GM23338 (cell line): ENCODE data around the gene PRR18. TPM values are rescaled to one million over a fixed set of nuclear protein-coding genes. Genes with fewer than 3 reads are reported as not detected.

Source experiments
- ATAC-seq: fragments of 200-7000 bp; cut with Tn5 transposase; 3 replicates; pipeline ENCODE4 v1.9.1; 2020
- DNase-seq: peaks from one replicate; pipeline ENCODE4 v3.0.0-alpha.2; 2015; ENCODE audit warnings: low spot score
- H2AFZ ChIP-seq: fragments of 200-600 bp; sonication (generic); 2 replicates; pipeline ENCODE4 v1.8.0; 2016; ENCODE audit warnings: antibody characterized with exemption, mild to moderate bottlenecking, moderate library complexity
- H3F3A ChIP-seq: fragments of 200-600 bp; sonication (generic); replicated peaks from 2 replicates; pipeline ENCODE4 v1.8.0; 2017; ENCODE audit warnings: antibody characterized with exemption, mixed run types, low read depth
- H3K27ac ChIP-seq: fragments of 200-600 bp; sonication (generic); 2 replicates; pipeline ENCODE4 v1.6.1; 2016; ENCODE audit warnings: low read depth
- H3K27me3 ChIP-seq: fragments of 200-600 bp; sonication (generic); 2 replicates; pipeline ENCODE4 v1.8.0; 2016; ENCODE audit warnings: mild to moderate bottlenecking, mixed run types, moderate library complexity; ENCODE audit not compliant: insufficient read depth
- H3K36me3 ChIP-seq: fragments of 200-600 bp; sonication (generic); 2 replicates; pipeline ENCODE4 v1.8.0; 2016; ENCODE audit warnings: mild to moderate bottlenecking; ENCODE audit not compliant: insufficient read depth
- H3K4me1 ChIP-seq: fragments of 200-600 bp; sonication (generic); 2 replicates; pipeline ENCODE4 v1.8.0; 2016; ENCODE audit warnings: mild to moderate bottlenecking, moderate library complexity; ENCODE audit not compliant: insufficient read depth
- H3K4me2 ChIP-seq: fragments of 200-600 bp; sonication (generic); 2 replicates; pipeline ENCODE4 v1.7.1; 2017; ENCODE audit warnings: mixed run types
- H3K4me3 ChIP-seq: fragments of 200-600 bp; sonication (generic); 2 replicates; pipeline ENCODE4 v1.6.1; 2016; ENCODE audit warnings: mixed run types
- H3K79me2 ChIP-seq: fragments of 200-600 bp; sonication (generic); replicated peaks from 2 replicates; pipeline ENCODE4 v1.8.0; 2017; ENCODE audit warnings: mild to moderate bottlenecking; ENCODE audit not compliant: insufficient read depth
- H3K9me2 ChIP-seq: fragments of 200-600 bp; sonication (generic); 2 replicates; pipeline ENCODE4 v1.8.0; 2017; ENCODE audit not compliant: insufficient read depth
- H4K20me1 ChIP-seq: fragments of 200-600 bp; sonication (generic); replicated peaks from 2 replicates; pipeline ENCODE4 v1.8.0; 2017; ENCODE audit warnings: mild to moderate bottlenecking; ENCODE audit not compliant: insufficient read depth
- H3K27ac Mint-ChIP-seq: 2 replicates; pipeline ENCODE4 v1.8.0; 2020; ENCODE audit warnings: inconsistent platforms, mild to moderate bottlenecking, moderate library complexity, mixed read lengths
- H3K27me3 Mint-ChIP-seq: 3 replicates; pipeline ENCODE4 v1.8.0; 2022; ENCODE audit warnings: low read depth, mild to moderate bottlenecking, moderate library complexity, mixed read lengths, inconsistent platforms; ENCODE audit not compliant: insufficient read depth, poor library complexity
- H3K36me3 Mint-ChIP-seq: 3 replicates; pipeline ENCODE4 v1.8.0; 2021; ENCODE audit warnings: low read depth, mild to moderate bottlenecking, inconsistent platforms, moderate library complexity, mixed read lengths
- H3K4me1 Mint-ChIP-seq: 3 replicates; pipeline ENCODE4 v1.8.0; 2020; ENCODE audit warnings: mild to moderate bottlenecking, inconsistent platforms, mixed read lengths
- H3K4me3 Mint-ChIP-seq: 3 replicates; pipeline ENCODE4 v1.8.0; 2021; ENCODE audit warnings: moderate library complexity, mild to moderate bottlenecking, inconsistent platforms, mixed read lengths
- H3K9me3 Mint-ChIP-seq: 3 replicates; pipeline ENCODE4 v1.8.0; 2020; ENCODE audit warnings: moderate library complexity, mild to moderate bottlenecking, inconsistent platforms, mixed read lengths
- CREB1 ChIP-seq: fragments of 250-450 bp; sonication (Bioruptor Pico); IDR thresholded peaks from 2 replicates; pipeline ENCODE4 v1.5.0; 2020; ENCODE audit warnings: low read depth, mild to moderate bottlenecking, moderate library complexity
- ETS1 ChIP-seq: IDR thresholded peaks from 2 replicates; pipeline ENCODE4 v1.6.1; 2016; ENCODE audit warnings: antibody characterized with exemption
- EZH2 ChIP-seq: fragments of 200-600 bp; sonication (generic); IDR thresholded peaks from one replicate; pipeline ENCODE4 v1.8.0; 2017; ENCODE audit warnings: antibody characterized with exemption, mild to moderate bottlenecking, low read depth; ENCODE audit not compliant: unreplicated experiment
- EZH2phosphoT487 ChIP-seq: fragments of 200-600 bp; sonication (generic); IDR thresholded peaks from one replicate; pipeline ENCODE4 v1.8.1; 2018; ENCODE audit warnings: antibody characterized with exemption; ENCODE audit not compliant: unreplicated experiment
- JUNB ChIP-seq: IDR thresholded peaks from one replicate; pipeline ENCODE4 v1.6.1; 2016; ENCODE audit warnings: antibody characterized with exemption; ENCODE audit not compliant: unreplicated experiment
- NANOG ChIP-seq: IDR thresholded peaks from 2 replicates; pipeline ENCODE4 v1.6.1; 2016; ENCODE audit warnings: antibody characterized with exemption, borderline replicate concordance
- POLR2AphosphoS5 ChIP-seq: IDR thresholded peaks from 2 replicates; pipeline ENCODE4 v1.6.1; 2016; ENCODE audit warnings: antibody characterized with exemption, low read depth
- REST ChIP-seq: IDR thresholded peaks from one replicate; pipeline ENCODE4 v1.6.1; 2018; ENCODE audit warnings: antibody characterized with exemption; ENCODE audit not compliant: unreplicated experiment
- STAT1 ChIP-seq: IDR thresholded peaks from one replicate; pipeline ENCODE4 v1.6.1; 2016; ENCODE audit warnings: antibody characterized with exemption; ENCODE audit not compliant: unreplicated experiment
- ZNF114 ChIP-seq: fragments of 250-450 bp; sonication (Bioruptor Pico); IDR thresholded peaks from 2 replicates; pipeline ENCODE4 v1.5.0; 2020; ENCODE audit warnings: mild to moderate bottlenecking, moderate library complexity
- ZNF331 ChIP-seq: fragments of 250-450 bp; sonication (Bioruptor Pico); IDR thresholded peaks from 2 replicates; pipeline ENCODE4 v1.5.0; 2020; ENCODE audit warnings: low read depth, mild to moderate bottlenecking, moderate library complexity
- polyA plus RNA-seq: library from polyadenylated mRNA; unstranded; fragments of >200 nt; fragmentation: Nextera tagmentation; extraction: Ambion mirVana; gene quantifications from 2 replicates; pipeline ENCODE4 v1.2.1, GENCODE V29; 2016
- total RNA-seq: library from RNA; depleted of rRNA; stranded (reverse); fragments of >200 nt; shearing (Covaris generic); gene quantifications from 2 replicates; pipeline ENCODE4 v1.2.3, GENCODE V29; 2014
- TF ChIP-seq, protein P1 (sequence below), 2 experiments: fragments of 200-600 bp in 1 of 2; sonication (generic) in 1 of 2; conservative IDR thresholded peaks; 2 replicates each; pipeline versions ENCODE4 v1.5.1 to v1.6.1; 2016 to 2017; ENCODE audit warnings: antibody characterized with exemption in 2 of 2, low read depth in 2 of 2, mild to moderate bottlenecking in 2 of 2, moderate library complexity in 1 of 2
- TF ChIP-seq, protein P2 (sequence below): fragments of 250-450 bp; sonication (Bioruptor Pico); IDR thresholded peaks from 2 replicates; pipeline ENCODE4 v1.5.0; 2020; ENCODE audit warnings: mild to moderate bottlenecking, moderate library complexity

The PRR18 gene
- total and polyA plus RNA-seq, 2 experiments from 2014 or later = 0.24 TPM; not detected in 1

DNA sequence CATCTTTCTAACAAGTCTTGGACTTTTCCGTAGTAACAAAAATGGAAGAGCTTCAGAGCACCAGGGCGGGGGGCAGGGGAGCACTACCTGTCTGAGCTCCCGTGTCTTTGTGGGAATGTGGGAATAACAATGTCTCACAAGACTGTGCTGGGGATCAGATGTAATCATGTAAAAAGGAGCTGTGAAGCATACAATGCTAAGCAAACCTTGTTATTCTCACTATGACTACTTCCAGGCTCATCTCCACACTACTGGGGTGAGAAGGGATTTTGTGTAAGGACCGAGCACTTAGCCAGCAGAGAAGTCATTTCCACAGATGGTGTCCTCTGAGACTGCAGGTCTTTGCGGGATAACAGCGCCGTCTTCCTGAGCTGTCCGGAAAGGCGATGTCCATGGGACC, 27.1 kb downstream of the PRR18 start:
- Histone ChIP-seq H3K27me3 (no peaks in the 10 kb centered on the region), H3K27ac (no peak overlapping the region), H3F3A (peaks cover 9% of the 10 kb centered on the region), H3K79me2 (no peaks in the 10 kb centered on the region), H3K4me1 (no peaks in the 10 kb centered on the region), H3K4me2 (no peak overlapping the region), H3K36me3 (no peaks in the 10 kb centered on the region), H2AFZ (no peak overlapping the region), H3K9me2 (no peaks in the 10 kb centered on the region), H3K4me3 (no peak overlapping the region), H4K20me1 (no peaks in the 10 kb centered on the region)
- Mint-ChIP-seq H3K4me3 (no peak overlapping the region), H3K9me3 (no peaks in the 10 kb centered on the region), H3K27ac (no peak overlapping the region), H3K4me1 (no peaks in the 10 kb centered on the region), H3K27me3 (peaks cover 19% of the 10 kb centered on the region), H3K36me3 (no peaks in the 10 kb centered on the region)
- DNase-seq (no peak), ATAC-seq (no peak)
- TF ChIP-seq NANOG = no peak
- TF ChIP-seq ZNF114 = no peak
- TF ChIP-seq ETS1 = no peak
- no peak for TF ChIP-seq STAT1
- TF ChIP-seq POLR2AphosphoS5 = no peak
- TF ChIP-seq JUNB = no peak
- TF ChIP-seq, protein P1, sequence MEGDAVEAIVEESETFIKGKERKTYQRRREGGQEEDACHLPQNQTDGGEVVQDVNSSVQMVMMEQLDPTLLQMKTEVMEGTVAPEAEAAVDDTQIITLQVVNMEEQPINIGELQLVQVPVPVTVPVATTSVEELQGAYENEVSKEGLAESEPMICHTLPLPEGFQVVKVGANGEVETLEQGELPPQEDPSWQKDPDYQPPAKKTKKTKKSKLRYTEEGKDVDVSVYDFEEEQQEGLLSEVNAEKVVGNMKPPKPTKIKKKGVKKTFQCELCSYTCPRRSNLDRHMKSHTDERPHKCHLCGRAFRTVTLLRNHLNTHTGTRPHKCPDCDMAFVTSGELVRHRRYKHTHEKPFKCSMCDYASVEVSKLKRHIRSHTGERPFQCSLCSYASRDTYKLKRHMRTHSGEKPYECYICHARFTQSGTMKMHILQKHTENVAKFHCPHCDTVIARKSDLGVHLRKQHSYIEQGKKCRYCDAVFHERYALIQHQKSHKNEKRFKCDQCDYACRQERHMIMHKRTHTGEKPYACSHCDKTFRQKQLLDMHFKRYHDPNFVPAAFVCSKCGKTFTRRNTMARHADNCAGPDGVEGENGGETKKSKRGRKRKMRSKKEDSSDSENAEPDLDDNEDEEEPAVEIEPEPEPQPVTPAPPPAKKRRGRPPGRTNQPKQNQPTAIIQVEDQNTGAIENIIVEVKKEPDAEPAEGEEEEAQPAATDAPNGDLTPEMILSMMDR (conservative IDR thresholded peaks at IDR 0.05; ENCODE audit: low read depth in 2 of 2) = no peak
- TF ChIP-seq CREB1 = no peak
- TF ChIP-seq EZH2 = no peak
- no peak for TF ChIP-seq ZNF331 (CRISPR knock-in tag)
- TF ChIP-seq EZH2phosphoT487 = no peak
- TF ChIP-seq REST = no peak
- TF ChIP-seq, protein P2, sequence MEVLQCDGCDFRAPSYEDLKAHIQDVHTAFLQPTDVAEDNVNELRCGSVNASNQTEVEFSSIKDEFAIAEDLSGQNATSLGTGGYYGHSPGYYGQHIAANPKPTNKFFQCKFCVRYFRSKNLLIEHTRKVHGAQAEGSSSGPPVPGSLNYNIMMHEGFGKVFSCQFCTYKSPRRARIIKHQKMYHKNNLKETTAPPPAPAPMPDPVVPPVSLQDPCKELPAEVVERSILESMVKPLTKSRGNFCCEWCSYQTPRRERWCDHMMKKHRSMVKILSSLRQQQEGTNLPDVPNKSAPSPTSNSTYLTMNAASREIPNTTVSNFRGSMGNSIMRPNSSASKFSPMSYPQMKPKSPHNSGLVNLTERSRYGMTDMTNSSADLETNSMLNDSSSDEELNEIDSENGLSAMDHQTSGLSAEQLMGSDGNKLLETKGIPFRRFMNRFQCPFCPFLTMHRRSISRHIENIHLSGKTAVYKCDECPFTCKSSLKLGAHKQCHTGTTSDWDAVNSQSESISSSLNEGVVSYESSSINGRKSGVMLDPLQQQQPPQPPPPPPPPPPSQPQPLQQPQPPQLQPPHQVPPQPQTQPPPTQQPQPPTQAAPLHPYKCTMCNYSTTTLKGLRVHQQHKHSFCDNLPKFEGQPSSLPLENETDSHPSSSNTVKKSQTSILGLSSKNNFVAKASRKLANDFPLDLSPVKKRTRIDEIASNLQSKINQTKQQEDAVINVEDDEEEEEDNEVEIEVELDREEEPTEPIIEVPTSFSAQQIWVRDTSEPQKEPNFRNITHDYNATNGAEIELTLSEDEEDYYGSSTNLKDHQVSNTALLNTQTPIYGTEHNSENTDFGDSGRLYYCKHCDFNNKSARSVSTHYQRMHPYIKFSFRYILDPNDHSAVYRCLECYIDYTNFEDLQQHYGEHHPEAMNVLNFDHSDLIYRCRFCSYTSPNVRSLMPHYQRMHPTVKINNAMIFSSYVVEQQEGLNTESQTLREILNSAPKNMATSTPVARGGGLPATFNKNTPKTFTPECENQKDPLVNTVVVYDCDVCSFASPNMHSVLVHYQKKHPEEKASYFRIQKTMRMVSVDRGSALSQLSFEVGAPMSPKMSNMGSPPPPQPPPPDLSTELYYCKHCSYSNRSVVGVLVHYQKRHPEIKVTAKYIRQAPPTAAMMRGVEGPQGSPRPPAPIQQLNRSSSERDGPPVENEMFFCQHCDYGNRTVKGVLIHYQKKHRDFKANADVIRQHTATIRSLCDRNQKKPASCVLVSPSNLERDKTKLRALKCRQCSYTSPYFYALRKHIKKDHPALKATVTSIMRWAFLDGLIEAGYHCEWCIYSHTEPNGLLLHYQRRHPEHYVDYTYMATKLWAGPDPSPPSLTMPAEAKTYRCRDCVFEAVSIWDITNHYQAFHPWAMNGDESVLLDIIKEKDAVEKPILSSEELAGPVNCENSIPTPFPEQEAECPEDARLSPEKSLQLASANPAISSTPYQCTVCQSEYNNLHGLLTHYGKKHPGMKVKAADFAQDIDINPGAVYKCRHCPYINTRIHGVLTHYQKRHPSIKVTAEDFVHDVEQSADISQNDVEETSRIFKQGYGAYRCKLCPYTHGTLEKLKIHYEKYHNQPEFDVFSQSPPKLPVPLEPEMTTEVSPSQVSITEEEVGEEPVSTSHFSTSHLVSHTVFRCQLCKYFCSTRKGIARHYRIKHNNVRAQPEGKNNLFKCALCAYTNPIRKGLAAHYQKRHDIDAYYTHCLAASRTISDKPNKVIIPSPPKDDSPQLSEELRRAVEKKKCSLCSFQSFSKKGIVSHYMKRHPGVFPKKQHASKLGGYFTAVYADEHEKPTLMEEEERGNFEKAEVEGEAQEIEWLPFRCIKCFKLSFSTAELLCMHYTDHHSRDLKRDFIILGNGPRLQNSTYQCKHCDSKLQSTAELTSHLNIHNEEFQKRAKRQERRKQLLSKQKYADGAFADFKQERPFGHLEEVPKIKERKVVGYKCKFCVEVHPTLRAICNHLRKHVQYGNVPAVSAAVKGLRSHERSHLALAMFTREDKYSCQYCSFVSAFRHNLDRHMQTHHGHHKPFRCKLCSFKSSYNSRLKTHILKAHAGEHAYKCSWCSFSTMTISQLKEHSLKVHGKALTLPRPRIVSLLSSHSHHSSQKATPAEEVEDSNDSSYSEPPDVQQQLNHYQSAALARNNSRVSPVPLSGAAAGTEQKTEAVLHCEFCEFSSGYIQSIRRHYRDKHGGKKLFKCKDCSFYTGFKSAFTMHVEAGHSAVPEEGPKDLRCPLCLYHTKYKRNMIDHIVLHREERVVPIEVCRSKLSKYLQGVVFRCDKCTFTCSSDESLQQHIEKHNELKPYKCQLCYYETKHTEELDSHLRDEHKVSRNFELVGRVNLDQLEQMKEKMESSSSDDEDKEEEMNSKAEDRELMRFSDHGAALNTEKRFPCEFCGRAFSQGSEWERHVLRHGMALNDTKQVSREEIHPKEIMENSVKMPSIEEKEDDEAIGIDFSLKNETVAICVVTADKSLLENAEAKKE (CRISPR knock-in tag) = no peak
